ENCODE results near the gene ADPRH. TPM values are rescaled to one million over a fixed set of nuclear protein-coding genes. Genes with fewer than 3 reads are reported as not detected.
A peak's percentile ranks its signal among the peaks of the same experiment; 100 is the strongest.

ADPRH gene
- total and polyA plus RNA-seq, 2 experiments from 2014 or later, result 3.6 to 4.8 TPM

DNA sequence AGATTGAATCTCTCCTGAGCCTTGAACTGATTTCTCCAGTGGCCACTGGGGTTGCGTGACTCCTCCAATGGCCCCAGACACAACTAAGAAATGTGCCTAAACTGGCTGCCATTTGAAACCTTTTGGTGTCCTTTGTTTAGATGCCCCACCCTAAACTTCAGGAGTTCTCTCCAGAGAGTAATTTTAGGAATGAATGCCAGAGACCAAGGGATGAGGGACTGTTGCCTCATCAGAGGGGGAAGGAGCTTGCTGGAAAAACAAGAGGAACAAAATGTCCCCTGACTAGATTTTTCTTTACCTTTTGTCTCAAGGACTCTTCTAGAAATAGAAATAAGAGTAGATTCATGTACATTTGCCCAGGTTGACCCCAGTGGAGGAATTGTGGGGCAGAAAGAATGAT lies 8.1 kb upstream of the ADPRH start:
- Histone ChIP-seq H3K36me3 (no peaks in the 10 kb centered on the region), H3K9me3 (ENCODE audit: low read depth) (no peaks in the 10 kb centered on the region), H3K27me3 (no peaks in the 10 kb centered on the region), H3K4me1 (ENCODE audit: low read depth) (no peaks in the 10 kb centered on the region), H3K27ac (no peak overlapping the region), H3K4me3 (no peak overlapping the region)
- no peak for DNase-seq (ENCODE audit: low read depth in 1 of 2, low spot score in 1 of 2)
- TF ChIP-seq, protein P1, sequence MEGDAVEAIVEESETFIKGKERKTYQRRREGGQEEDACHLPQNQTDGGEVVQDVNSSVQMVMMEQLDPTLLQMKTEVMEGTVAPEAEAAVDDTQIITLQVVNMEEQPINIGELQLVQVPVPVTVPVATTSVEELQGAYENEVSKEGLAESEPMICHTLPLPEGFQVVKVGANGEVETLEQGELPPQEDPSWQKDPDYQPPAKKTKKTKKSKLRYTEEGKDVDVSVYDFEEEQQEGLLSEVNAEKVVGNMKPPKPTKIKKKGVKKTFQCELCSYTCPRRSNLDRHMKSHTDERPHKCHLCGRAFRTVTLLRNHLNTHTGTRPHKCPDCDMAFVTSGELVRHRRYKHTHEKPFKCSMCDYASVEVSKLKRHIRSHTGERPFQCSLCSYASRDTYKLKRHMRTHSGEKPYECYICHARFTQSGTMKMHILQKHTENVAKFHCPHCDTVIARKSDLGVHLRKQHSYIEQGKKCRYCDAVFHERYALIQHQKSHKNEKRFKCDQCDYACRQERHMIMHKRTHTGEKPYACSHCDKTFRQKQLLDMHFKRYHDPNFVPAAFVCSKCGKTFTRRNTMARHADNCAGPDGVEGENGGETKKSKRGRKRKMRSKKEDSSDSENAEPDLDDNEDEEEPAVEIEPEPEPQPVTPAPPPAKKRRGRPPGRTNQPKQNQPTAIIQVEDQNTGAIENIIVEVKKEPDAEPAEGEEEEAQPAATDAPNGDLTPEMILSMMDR (IDR thresholded peaks at IDR 0.05; ENCODE audit: low read depth, low read length), result no peak

DNA sequence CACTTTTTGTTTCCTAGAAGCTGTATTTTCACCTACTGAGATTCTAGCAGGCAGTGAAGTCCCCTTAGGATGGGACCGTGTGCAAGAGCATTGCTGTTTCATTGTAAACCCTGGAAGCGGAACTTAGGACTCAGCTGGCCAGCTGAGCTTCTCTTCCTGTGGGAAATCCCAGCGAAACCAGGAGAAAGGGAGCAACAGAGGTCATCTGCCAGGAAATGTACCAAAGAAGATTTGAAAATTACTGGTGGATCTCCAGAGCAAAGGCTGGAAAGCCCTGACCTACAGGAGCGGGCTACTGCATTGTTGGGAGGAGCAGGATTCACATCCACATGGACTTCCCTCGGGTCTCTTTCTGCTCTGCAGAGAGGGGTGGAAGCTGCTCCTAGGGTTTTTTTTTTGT lies 7.6 kb upstream of the ADPRH start:
- Histone ChIP-seq H3K4me1 (ENCODE audit: low read depth) (no peaks in the 10 kb centered on the region), H3K9me3 (ENCODE audit: low read depth) (no peaks in the 10 kb centered on the region), H3K36me3 (no peaks in the 10 kb centered on the region), H3K4me3 (no peak overlapping the region), H3K27ac (no peak overlapping the region), H3K27me3 (no peaks in the 10 kb centered on the region)
- DNase-seq (ENCODE audit: low read depth in 1 of 2, low spot score in 1 of 2), result no peak
- TF ChIP-seq, protein P1 (IDR thresholded peaks at IDR 0.05; ENCODE audit: low read depth, low read length), result no peak

DNA sequence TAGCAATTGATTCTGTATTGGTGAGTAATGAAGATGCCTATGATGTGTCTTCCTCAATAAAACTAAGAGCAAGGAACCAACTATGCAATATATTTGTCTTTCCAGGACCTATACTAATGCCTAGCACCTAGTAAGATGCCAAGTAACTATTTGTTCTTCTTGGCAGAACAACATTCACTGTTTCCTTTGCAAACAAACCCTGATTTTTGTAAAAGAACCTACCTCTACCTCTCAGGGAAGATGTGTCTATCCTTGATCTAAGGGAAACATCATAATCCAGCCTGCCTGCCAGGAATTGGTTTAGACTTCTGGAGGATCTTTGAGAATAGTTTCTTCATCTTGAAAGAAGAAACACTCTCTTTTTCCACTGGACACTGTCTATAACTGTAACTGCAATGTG lies 3.8 kb upstream of the ADPRH start:
- Histone ChIP-seq H3K4me3 (no peak overlapping the region), H3K36me3 (no peaks in the 10 kb centered on the region), H3K27me3 (no peaks in the 10 kb centered on the region), H3K4me1 (ENCODE audit: low read depth) (no peaks in the 10 kb centered on the region), H3K27ac (no peak overlapping the region), H3K9me3 (ENCODE audit: low read depth) (no peaks in the 10 kb centered on the region)
- TF ChIP-seq, protein P1 (IDR thresholded peaks at IDR 0.05; ENCODE audit: low read depth, low read length), result no peak
- DNase-seq (ENCODE audit: low read depth in 1 of 2, low spot score in 1 of 2), result no peak

DNA sequence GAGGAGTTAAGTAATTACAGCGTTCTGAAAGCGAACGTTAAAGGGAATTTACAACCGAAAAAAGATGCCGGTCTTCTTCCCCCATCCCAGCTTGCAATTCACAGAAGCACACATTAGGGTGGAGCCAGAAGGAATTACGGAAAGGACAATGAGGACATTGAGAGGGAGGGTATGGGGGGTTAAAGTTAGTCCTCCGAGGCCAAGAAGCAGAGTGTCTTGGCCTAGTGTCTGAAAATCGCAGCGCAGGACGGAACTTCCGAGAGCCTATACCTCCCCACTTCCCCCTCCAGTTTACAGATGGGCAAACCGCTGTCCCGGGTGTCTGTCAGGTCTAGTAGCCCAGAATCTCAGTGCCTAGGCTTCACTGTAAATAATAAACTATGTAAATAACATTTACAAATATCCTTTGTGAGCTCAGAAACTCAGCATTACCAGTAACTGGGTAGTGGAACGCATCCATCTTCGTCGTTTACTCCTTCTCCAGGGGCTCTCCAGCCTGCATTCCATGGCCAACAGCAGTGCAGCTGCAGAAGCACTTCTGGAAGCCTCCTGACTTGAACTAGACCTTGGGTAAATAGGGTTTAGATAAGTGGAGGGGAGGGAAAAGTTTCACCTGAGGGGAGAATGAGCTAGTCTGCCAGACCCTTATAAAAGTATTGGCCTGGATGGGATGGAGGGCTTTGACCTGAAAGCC lies 922 bp downstream of the ADPRH start:
- DNase-seq (ENCODE audit: low read depth in 1 of 2, low spot score in 1 of 2), result peak; percentile 23 to 58
- no peaks in the 10 kb centered on the region for H3K36me3 ChIP-seq
- H3K27ac ChIP-seq, result peak overlapping the region; percentile 64
- TF ChIP-seq, protein P1 (IDR thresholded peaks at IDR 0.05; ENCODE audit: low read depth, low read length), result no peak
- H3K9me3 ChIP-seq (ENCODE audit: low read depth), result no peaks in the 10 kb centered on the region
- no peaks in the 10 kb centered on the region for H3K27me3 ChIP-seq
- H3K4me1 ChIP-seq (ENCODE audit: low read depth), result no peaks in the 10 kb centered on the region
- H3K4me3 ChIP-seq, result peak overlapping the region; percentile 38

DNA sequence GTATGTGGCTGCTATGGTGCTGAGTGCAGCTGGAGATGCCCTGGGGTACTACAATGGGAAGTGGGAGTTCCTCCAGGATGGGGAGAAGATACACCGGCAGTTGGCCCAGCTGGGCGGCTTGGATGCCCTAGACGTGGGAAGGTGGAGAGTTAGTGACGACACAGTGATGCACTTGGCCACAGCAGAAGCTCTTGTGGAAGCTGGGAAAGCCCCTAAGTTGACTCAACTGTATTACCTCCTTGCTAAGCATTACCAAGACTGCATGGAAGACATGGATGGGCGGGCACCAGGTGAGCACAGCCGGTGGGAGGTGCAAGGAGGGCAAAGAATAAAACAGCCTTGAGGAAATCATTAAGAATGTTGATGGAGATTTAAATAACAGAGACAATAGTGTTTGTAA lies 2.9 kb downstream of the ADPRH start:
- H3K4me3 ChIP-seq, result no peak overlapping the region
- H3K4me1 ChIP-seq (ENCODE audit: low read depth), result no peaks in the 10 kb centered on the region
- H3K36me3 ChIP-seq, result no peaks in the 10 kb centered on the region
- no peaks in the 10 kb centered on the region for H3K27me3 ChIP-seq
- TF ChIP-seq, protein P1 (IDR thresholded peaks at IDR 0.05; ENCODE audit: low read depth, low read length), result no peak
- no peaks in the 10 kb centered on the region for H3K9me3 ChIP-seq (ENCODE audit: low read depth)
- DNase-seq (ENCODE audit: low read depth in 1 of 2, low spot score in 1 of 2), result no peak
- H3K27ac ChIP-seq, result no peak overlapping the region
